Activated CD4-positive, alpha-beta T cell treated with anti-CD3 and anti-CD28 coated beads, Interleukin-2, amount 50 U/mL, for 16 hours (primary cell): Measurements from ENCODE around the gene WASF3.
"Not testable (repeated sequence)": the region's sequence is repeated elsewhere in the genome, so short reads cannot be mapped to it uniquely, and the experiment has no call there.

Source experiments
- DNase-seq: peaks from one replicate; pipeline ENCODE4 v3.0.0-alpha.2; 2020

The WASF3 gene

DNA sequence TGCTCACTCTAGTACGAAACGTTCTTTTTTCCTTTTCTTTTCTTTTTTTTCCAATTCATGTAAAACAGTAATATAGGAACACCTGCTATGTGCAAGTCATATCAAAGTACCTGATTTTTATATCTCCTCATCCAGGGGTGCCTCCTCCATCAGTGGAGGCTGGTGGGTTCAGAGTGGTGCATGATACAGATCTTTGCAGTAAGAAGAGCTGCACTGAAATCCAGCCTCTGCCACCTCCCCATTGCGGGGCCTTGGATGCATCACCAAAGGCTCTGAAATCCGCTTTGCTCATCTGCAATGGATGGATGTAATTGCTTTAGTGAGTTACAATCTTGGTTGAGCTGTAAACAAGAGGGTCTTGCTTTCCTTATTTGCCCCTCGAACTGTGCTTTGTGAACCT, 164.8 kb downstream of the WASF3 start:
- DNase-seq = no peak

- not testable (repeated sequence) for DNase-seq
Observed at GRCh38 chr13:26723620-26724019, 166.1 kb downstream of the WASF3 start.

DNA sequence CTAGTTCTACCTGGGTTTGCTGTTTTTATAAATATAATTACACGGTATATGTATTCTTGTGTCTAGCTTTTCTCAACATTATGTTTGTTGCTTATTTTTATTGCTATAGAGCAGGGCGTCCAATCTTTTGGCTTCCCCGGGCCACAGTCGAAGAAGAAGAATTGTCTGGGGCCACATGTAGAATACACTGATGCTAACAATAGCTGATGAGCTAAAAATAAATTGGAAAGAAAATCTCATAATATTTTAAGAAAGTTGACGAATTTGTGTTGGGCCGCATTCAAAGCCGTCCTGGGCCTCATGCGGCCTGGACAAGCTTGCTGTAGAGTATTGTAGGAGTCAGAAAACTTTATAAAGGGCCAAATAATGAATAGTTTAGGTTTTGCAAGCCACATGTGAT, 169.2 kb downstream of the WASF3 start:
- DNase-seq = no peak

- no peak for DNase-seq
Observed at GRCh38 chr13:26727122-26727521, 169.6 kb downstream of the WASF3 start.

DNA sequence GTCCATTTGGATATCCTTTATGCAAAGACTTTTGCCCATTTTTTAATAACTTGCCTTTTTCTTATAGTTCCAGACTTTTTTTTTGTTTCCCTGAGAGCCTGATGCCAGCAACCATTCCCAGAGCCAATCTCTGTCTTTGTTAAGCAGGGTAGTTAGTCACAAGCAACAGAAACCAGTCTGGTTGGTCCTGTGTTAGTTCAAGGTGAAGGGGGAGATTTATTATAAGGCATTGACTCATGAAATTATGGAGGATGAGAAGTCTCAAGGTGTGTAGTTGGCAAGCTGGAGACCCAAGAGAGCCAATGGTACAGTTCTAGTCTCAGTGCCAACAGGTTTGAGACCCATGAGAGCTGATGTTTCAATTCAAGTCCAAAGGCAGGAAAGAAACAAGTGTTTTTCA, 170.2 kb downstream of the WASF3 start:
- DNase-seq = no peak

GRCh38 chr13:26735677-26736076, 178.2 kb downstream of the WASF3 start:
- no peak for DNase-seq
